GM06990 (cell line): ENCODE data around the gene PHPT1.
"Not testable (repeated sequence)": the region's sequence is repeated elsewhere in the genome, so short reads cannot be mapped to it uniquely, and the experiment has no call there.

Source experiments
- DNase-seq: peaks from one replicate; pipeline ENCODE4 v3.0.0-alpha.2; 2011; ENCODE audit not compliant: insufficient read length; ENCODE audit errors: extremely low read depth
- H3K27me3 ChIP-seq: replicated peaks from 2 replicates; pipeline ENCODE4 v1.6.0; 2011; ENCODE audit warnings: low read length; ENCODE audit not compliant: control insufficient read depth, insufficient read depth
- H3K36me3 ChIP-seq: 2 replicates; pipeline ENCODE4 v1.5.1; 2011; ENCODE audit warnings: low read length; ENCODE audit not compliant: control insufficient read depth, insufficient read depth
- H3K4me3 ChIP-seq: replicated peaks from 2 replicates; pipeline ENCODE4 v1.5.1; 2011; ENCODE audit warnings: low read depth, mild to moderate bottlenecking, control low read depth, low read length
- TF ChIP-seq, protein P1 (sequence below): IDR thresholded peaks from 2 replicates; pipeline ENCODE4 v1.5.1; 2011; ENCODE audit warnings: low read length, control low read depth, mild to moderate bottlenecking, inconsistent platforms; ENCODE audit not compliant: insufficient read depth, poor library complexity, severe bottlenecking

PHPT1 gene

DNA sequence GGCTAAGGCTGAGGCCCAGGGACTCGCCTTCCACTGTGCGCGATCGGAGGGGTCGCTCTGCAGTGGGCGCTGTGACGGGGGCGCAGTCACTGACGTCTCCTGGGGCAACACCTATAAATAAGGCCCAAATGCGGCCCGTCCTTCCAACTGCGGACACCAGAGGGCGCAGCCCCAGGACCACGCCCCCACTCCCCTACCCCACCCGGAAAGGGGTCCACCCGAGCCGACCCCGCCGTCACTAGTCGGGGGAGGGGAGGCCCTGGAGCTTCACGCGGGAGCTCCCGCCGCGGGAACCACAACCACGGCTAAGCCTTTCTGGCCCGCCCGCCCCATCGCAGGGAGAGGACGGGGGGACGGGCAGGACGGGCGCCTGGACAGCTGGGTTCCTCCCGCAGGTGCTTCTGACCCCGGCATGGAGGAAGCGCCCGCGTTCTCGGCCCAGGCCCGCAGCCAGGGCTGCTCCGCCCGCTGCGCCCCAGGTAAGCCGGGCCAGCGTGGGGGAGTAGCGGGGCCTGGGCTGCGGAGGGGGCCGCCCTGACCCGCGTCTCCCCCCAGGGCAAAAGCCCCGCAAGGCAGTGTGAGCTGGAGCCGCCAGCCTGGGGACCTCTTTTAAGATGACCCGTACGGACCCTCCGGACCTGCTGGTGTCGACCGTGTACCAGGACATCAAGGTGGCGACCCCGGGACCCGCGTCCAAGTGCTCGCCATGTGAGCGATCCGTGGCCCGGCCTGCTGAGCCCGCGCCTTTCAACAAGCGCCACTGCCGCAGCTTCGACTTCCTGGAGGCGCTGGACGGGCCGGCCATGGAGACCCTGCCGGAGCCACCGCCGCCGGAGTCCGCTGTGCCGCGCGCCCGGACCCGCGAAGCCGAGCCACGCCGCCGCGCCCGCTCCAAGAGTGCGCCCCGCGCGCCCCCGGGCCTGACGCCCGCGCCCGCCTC lies 5.1 kb upstream of the PHPT1 start:
- not testable (repeated sequence) for DNase-seq, H3K4me3 ChIP-seq, H3K36me3 ChIP-seq, H3K27me3 ChIP-seq
- TF ChIP-seq, protein P1, sequence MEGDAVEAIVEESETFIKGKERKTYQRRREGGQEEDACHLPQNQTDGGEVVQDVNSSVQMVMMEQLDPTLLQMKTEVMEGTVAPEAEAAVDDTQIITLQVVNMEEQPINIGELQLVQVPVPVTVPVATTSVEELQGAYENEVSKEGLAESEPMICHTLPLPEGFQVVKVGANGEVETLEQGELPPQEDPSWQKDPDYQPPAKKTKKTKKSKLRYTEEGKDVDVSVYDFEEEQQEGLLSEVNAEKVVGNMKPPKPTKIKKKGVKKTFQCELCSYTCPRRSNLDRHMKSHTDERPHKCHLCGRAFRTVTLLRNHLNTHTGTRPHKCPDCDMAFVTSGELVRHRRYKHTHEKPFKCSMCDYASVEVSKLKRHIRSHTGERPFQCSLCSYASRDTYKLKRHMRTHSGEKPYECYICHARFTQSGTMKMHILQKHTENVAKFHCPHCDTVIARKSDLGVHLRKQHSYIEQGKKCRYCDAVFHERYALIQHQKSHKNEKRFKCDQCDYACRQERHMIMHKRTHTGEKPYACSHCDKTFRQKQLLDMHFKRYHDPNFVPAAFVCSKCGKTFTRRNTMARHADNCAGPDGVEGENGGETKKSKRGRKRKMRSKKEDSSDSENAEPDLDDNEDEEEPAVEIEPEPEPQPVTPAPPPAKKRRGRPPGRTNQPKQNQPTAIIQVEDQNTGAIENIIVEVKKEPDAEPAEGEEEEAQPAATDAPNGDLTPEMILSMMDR, result peak; percentile 60

DNA sequence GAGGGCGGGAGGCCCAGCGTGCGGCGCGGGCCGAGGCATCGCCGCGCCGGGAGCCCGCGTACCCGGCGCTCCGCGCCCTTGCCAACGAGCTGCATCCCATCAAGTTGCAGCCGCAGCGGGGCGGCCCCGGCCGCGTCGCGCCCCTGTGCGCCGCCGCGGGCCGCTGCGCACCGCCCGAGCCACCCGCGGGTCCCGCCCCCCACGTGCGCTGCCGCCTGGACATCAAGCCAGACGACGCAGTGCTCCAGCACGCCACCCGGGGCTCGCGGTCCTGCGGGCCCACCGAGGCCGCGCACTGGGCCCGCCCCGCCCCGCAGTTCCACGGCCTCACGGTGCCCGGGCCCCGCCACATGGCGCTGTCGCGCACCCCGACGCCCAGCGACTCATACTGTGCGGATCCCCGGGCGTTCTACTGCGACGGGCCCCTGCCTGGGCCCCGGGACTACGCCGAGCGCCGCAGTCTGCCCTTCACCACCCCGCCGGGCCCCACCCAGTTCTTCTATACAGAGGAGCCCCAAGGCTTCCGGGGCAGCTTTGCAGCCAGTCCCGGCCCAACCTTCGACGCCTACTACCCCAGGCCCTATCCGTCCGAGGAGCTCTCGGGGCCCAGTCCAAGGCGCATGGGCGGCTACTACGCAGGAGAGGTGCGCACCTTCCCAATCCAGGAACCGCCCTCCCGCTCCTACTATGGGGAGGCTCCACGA lies 4.3 kb upstream of the PHPT1 start:
- DNase-seq, result no peak
- TF ChIP-seq, protein P1, result no peak
- H3K4me3 ChIP-seq, result no peak overlapping the region
- H3K27me3 ChIP-seq, result no peaks in the 10 kb centered on the region
- no peaks in the 10 kb centered on the region for H3K36me3 ChIP-seq

DNA sequence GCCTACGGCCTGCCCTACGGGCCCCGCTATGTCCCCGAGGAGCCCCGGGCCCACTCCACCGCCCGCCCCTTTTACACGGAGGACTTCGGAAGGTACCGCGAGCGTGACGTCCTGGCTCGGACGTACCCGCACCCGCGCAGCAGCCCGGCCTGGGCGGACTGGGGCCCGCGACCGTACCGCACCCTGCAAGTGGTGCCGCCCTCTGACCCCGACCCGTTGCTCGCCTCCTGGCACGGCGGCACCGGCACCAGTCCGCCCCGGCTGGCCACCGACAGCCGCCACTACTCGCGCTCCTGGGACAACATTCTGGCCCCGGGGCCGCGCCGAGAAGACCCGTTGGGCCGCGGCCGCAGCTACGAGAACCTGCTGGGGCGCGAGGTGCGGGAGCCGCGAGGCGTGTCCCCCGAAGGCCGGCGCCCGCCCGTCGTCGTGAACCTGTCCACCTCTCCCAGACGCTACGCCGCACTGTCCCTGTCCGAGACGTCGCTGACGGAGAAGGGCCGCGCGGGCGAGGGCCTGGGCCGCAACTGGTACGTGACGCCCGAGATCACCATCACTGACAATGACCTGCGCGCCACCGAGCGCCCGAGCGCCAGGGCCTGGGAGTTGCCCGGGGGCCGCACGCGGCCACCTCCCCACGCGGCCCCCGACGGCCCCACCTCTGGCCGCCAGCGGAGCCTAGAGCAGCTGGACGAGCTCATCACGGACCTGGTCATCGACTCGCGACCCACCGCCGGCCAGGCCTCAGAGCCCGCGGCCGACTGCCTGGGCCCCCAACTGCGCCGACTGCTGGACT lies 3.5 kb upstream of the PHPT1 start:
- Histone ChIP-seq H3K36me3 (peaks cover 7% of the 10 kb centered on the region), H3K4me3 (no peak overlapping the region), H3K27me3 (no peaks in the 10 kb centered on the region)
- TF ChIP-seq, protein P1, result no peak
- DNase-seq, result no peak

DNA sequence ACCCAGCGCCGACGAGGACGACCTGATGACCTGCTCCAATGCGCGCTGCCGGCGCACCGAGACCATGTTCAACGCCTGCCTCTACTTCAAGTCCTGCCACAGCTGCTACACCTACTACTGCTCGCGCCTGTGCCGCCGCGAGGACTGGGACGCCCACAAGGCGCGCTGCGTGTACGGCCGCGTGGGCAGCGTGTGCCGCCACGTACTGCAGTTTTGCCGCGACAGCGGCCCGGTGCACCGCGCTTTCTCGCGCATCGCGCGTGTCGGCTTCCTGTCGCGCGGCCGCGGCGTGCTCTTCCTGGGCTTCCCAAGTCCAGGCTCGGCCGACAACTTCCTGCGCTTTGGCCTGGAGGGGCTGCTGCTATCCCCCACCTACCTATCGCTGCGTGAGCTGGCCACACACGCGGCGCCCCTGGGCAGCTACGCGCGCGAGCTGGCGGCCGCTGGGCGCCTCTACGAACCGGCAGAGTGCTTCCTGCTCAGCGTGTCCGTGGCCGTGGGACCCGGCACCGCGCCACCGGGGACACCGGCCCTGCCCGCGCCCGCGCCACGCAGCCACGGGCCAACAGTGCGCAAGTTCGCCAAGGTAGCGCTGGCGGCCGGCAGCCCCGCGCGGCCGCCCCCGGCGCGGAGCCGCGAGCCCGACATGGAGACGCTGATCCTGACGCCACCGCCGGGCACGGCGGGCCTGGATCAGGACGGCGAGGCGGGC lies 2.7 kb upstream of the PHPT1 start:
- Histone ChIP-seq H3K36me3 (peaks cover 13% of the 10 kb centered on the region), H3K27me3 (no peaks in the 10 kb centered on the region), H3K4me3 (no peak overlapping the region)
- DNase-seq, result no peak
- TF ChIP-seq, protein P1, result no peak

DNA sequence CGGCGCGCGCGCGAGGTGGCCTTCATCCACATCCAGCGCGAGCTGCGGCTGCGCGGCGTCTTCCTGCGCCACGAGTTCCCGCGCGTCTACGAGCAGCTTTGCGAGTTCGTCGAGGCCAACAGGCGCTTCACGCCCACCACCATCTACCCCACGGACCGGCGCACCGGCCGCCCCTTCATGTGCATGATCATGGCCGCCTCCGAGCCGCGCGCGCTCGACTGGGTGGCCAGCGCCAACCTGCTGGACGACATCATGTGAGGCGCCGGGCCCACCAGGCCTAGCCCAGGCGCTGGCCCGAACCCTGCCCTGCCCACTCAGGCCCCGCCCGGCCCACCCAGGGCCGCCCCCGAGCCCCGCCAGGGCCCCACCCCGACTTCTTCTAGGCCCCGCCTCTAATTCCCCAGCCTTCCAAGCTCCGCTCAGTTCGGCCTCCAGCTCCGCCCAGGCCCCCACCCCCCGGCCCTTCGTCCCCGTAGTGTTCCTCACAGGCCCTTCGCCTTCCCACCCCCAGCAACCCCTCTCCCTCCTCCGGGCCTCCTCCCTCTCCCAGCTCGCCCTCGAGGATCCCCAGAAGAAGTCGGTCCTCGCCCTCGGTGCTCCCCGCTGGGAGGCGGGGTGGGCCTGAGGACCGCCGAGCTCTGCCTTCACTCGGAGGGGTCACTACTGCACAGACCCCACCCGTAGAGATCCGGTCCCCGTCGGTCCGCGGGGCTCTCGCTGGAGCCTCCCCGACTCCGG lies 2.0 kb upstream of the PHPT1 start:
- Histone ChIP-seq H3K4me3 (peak overlapping the region; percentile 87), H3K27me3 (no peaks in the 10 kb centered on the region), H3K36me3 (peaks cover 15% of the 10 kb centered on the region)
- TF ChIP-seq, protein P1, result no peak
- DNase-seq, result no peak
